H1 (cell line): Measurements from ENCODE around the gene ERI3.

ENCODE experiments used
- BRCA1 ChIP-seq: IDR thresholded peaks from 2 replicates; pipeline ENCODE4 v1.6.1; 2012; ENCODE audit warnings: low read depth, low read length, improper control_type of control experiment
- CHD2 ChIP-seq: IDR thresholded peaks from 2 replicates; pipeline ENCODE4 v1.6.1; 2012; ENCODE audit warnings: low read length, improper control_type of control experiment
- EZH2 ChIP-seq: fragments of 200-600 bp; sonication (generic); IDR thresholded peaks from 2 replicates; pipeline ENCODE4 v1.7.1; 2012; ENCODE audit warnings: low read depth, mild to moderate bottlenecking, moderate library complexity, low read length, inconsistent platforms; ENCODE audit not compliant: severe bottlenecking
- POLR2A ChIP-seq, 2 experiments: IDR thresholded peaks; 1 replicate in 1 of 2; 2 replicates in 1 of 2; pipeline ENCODE4 v1.6.1; 2011; ENCODE audit warnings: low read depth in 2 of 2, low read length in 2 of 2, mild to moderate bottlenecking in 2 of 2; ENCODE audit errors: control extremely low read depth in 1 of 2
- POLR2AphosphoS5 ChIP-seq: IDR thresholded peaks from 2 replicates; pipeline ENCODE4 v1.6.1; 2011; ENCODE audit warnings: low read depth, low read length
- RAD21 ChIP-seq, 2 experiments: IDR thresholded peaks in 1 of 2; conservative IDR thresholded peaks in 1 of 2; 2 replicates each; pipeline ENCODE4 v1.6.1; 2011; ENCODE audit warnings: low read depth in 2 of 2, low read length in 2 of 2, improper control_type of control experiment in 1 of 2, inconsistent platforms in 1 of 2, mild to moderate bottlenecking in 1 of 2, moderate library complexity in 1 of 2
- RNF2 ChIP-seq: fragments of 200-900, 300-1000 bp; sonication (generic); IDR thresholded peaks from 2 replicates; pipeline ENCODE4 v1.7.1; 2016; ENCODE audit warnings: borderline replicate concordance, low read depth, mild to moderate bottlenecking, antibody characterized with exemption, low read length; ENCODE audit not compliant: poor library complexity, severe bottlenecking; ENCODE audit errors: missing control alignments
- SAP30 ChIP-seq: fragments of 300-600 bp; sonication (generic); IDR thresholded peaks from 2 replicates; pipeline ENCODE4 v1.7.1; 2012; ENCODE audit warnings: low read length, moderate library complexity, mild to moderate bottlenecking, inconsistent platforms; ENCODE audit not compliant: insufficient read depth, insufficient replicate concordance
- SRF ChIP-seq: IDR thresholded peaks from 2 replicates; pipeline ENCODE4 v1.6.1; 2011; ENCODE audit warnings: mild to moderate bottlenecking, low read depth, low read length, moderate library complexity
- SUZ12 ChIP-seq: fragments of 200-600 bp; sonication (generic); IDR thresholded peaks from 2 replicates; pipeline ENCODE4 v1.6.1; 2012; ENCODE audit warnings: mild to moderate bottlenecking, inconsistent platforms, low read length, moderate library complexity, mixed read lengths
- TAF1 ChIP-seq: IDR thresholded peaks from 2 replicates; pipeline ENCODE4 v1.6.1; 2011; ENCODE audit warnings: mild to moderate bottlenecking, low read depth, low read length
- TF ChIP-seq, protein P1 (sequence below), 3 experiments: IDR thresholded peaks; 1 replicate in 2 of 3; 2 replicates in 1 of 3; pipeline versions ENCODE4 v1.5.1 to v1.6.1; 2011; ENCODE audit warnings: low read length in 3 of 3, mild to moderate bottlenecking in 3 of 3, inconsistent platforms in 2 of 3, low read depth in 1 of 3, moderate library complexity in 1 of 3; ENCODE audit not compliant: insufficient read depth in 1 of 3; ENCODE audit errors: control extremely low read depth in 1 of 3

- no peak for TF ChIP-seq RAD21 (IDR thresholded peaks at IDR 0.05 in 1 of 2, conservative IDR thresholded peaks at IDR 0.05 in 1 of 2; ENCODE audit: low read depth in 2 of 2, low read length in 2 of 2)
- no peak for TF ChIP-seq SRF
- TF ChIP-seq SAP30 = no peak
- TF ChIP-seq, protein P1, sequence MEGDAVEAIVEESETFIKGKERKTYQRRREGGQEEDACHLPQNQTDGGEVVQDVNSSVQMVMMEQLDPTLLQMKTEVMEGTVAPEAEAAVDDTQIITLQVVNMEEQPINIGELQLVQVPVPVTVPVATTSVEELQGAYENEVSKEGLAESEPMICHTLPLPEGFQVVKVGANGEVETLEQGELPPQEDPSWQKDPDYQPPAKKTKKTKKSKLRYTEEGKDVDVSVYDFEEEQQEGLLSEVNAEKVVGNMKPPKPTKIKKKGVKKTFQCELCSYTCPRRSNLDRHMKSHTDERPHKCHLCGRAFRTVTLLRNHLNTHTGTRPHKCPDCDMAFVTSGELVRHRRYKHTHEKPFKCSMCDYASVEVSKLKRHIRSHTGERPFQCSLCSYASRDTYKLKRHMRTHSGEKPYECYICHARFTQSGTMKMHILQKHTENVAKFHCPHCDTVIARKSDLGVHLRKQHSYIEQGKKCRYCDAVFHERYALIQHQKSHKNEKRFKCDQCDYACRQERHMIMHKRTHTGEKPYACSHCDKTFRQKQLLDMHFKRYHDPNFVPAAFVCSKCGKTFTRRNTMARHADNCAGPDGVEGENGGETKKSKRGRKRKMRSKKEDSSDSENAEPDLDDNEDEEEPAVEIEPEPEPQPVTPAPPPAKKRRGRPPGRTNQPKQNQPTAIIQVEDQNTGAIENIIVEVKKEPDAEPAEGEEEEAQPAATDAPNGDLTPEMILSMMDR (IDR thresholded peaks at IDR 0.05; ENCODE audit: control extremely low read depth in 1 of 3, insufficient read depth in 1 of 3, low read depth in 1 of 3, low read length in 3 of 3) = no peak
- no peak for TF ChIP-seq POLR2A (IDR thresholded peaks at IDR 0.05; ENCODE audit: control extremely low read depth in 1 of 2, low read depth in 2 of 2, low read length in 2 of 2)
- TF ChIP-seq POLR2AphosphoS5 = no peak
- TF ChIP-seq RNF2 = no peak
- TF ChIP-seq EZH2 = no peak
- TF ChIP-seq CHD2 = no peak
- no peak for TF ChIP-seq SUZ12
- no peak for TF ChIP-seq BRCA1
- no peak for TF ChIP-seq TAF1
Measured at GRCh38 chr1:44282704-44283426, 72.2 kb downstream of the ERI3 start.
